Loucy (cell line): ENCODE measurements around the gene OR10H4.
"Not testable (repeated sequence)": the region's sequence is repeated elsewhere in the genome, so short reads cannot be mapped to it uniquely, and the experiment has no call there.

Experiments
- H2AFZ ChIP-seq: fragments of 200-600 bp; sonication (generic); 2 replicates; pipeline ENCODE4 v1.6.0; 2016; ENCODE audit warnings: antibody characterized with exemption, mild to moderate bottlenecking, low read length, moderate library complexity
- H3F3A ChIP-seq: fragments of 200-600 bp; 2 replicates; pipeline ENCODE4 v1.6.0; 2016; ENCODE audit warnings: antibody characterized with exemption, low read depth, mild to moderate bottlenecking
- H3K27me3 ChIP-seq: fragments of 200-600 bp; sonication (generic); 2 replicates; pipeline ENCODE4 v1.6.1; 2014; ENCODE audit warnings: low read length, mild to moderate bottlenecking; ENCODE audit not compliant: insufficient read depth, poor library complexity, severe bottlenecking
- H3K36me3 ChIP-seq: fragments of 200-600 bp; sonication (generic); 2 replicates; pipeline ENCODE4 v1.6.1; 2016; ENCODE audit warnings: low read length; ENCODE audit not compliant: insufficient read depth
- H3K4me1 ChIP-seq: fragments of 200-600 bp; sonication (generic); 2 replicates; pipeline ENCODE4 v1.5.1; 2014; ENCODE audit warnings: low read length, mild to moderate bottlenecking; ENCODE audit not compliant: insufficient read depth, poor library complexity, severe bottlenecking
- H3K4me2 ChIP-seq: fragments of 200-600 bp; sonication (generic); 2 replicates; pipeline ENCODE4 v1.6.0; 2014; ENCODE audit warnings: antibody characterized with exemption, low read length, low read depth, mild to moderate bottlenecking; ENCODE audit not compliant: poor library complexity, severe bottlenecking
- H3K4me3 ChIP-seq: fragments of 200-600 bp; sonication (generic); 2 replicates; pipeline ENCODE4 v1.5.1; 2014; ENCODE audit warnings: low read length, mild to moderate bottlenecking, mixed read lengths; ENCODE audit not compliant: poor library complexity, severe bottlenecking
- H3K79me2 ChIP-seq: fragments of 200-600 bp; sonication (generic); 2 replicates; pipeline ENCODE4 v1.6.1; 2014; ENCODE audit warnings: low read length; ENCODE audit not compliant: insufficient read depth
- H3K9ac ChIP-seq: fragments of 200-600 bp; sonication (generic); 2 replicates; pipeline ENCODE4 v1.6.0; 2014; ENCODE audit warnings: mild to moderate bottlenecking, low read depth, low read length, moderate library complexity; ENCODE audit not compliant: poor library complexity, severe bottlenecking
- H3K9me2 ChIP-seq: fragments of 200-600 bp; sonication (generic); replicated peaks from 2 replicates; pipeline ENCODE4 v1.6.1; 2016; ENCODE audit warnings: low read depth, low read length, mixed read lengths
- H3K9me3 ChIP-seq: fragments of 200-600 bp; sonication (generic); 2 replicates; pipeline ENCODE4 v1.6.1; 2014; ENCODE audit warnings: mild to moderate bottlenecking, antibody characterized with exemption, low read length, low read depth; ENCODE audit not compliant: insufficient read depth
- H4K20me1 ChIP-seq: fragments of 200-600 bp; sonication (generic); 2 replicates; pipeline ENCODE4 v1.6.0; 2014; ENCODE audit warnings: antibody characterized with exemption, low read length, mild to moderate bottlenecking; ENCODE audit not compliant: insufficient read depth, poor library complexity, severe bottlenecking
- EZH2phosphoT487 ChIP-seq: fragments of 200-600 bp; IDR thresholded peaks from 2 replicates; pipeline ENCODE4 v1.6.1; 2018; ENCODE audit warnings: antibody characterized with exemption, mild to moderate bottlenecking, moderate library complexity, borderline replicate concordance
- TF ChIP-seq, protein P1 (sequence below): fragments of 200-600 bp; sonication (generic); conservative IDR thresholded peaks from 2 replicates; pipeline ENCODE4 v1.5.1; 2014; ENCODE audit warnings: mild to moderate bottlenecking, antibody characterized with exemption, low read length

The OR10H4 gene

DNA sequence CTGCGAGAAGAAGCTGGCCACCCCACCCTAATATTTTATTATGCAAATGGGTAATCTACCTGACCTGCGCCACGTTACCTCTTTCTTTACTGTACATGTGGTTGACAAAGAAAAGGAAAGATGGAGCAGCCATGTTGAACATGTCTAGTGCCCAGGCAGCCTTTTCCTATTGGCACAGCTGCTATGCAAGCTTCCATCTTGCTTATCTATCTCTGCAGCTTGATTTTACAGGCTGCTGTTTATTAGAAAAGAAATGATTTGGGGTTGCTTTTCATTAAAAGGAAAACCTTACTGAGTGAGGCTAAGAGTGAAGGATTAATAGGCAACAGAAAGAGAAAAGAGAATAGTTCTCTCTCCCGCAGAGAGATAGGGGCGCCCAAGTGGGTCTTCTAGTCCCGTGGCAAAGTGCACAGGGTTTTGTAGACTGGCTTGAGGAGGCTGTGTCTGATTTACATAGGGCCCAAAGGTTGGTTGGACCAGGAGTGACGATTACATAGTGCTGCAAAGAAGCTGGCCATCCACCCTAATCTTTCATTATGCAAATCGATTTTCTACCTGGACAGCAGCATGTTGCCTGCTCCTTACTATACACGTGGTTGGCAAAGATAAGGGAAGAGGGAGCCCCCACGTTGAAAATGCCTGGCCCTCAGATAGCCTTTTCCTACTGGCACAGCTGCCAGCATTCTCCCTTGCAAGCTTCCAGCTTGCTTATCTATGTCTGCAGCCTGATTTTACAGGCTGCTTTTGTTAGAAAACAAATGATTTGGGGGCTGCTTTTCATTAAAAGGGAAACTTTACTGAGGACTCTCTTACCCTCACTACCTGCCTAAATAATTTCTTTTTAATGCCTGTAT lies 28.3 kb downstream of the OR10H4 start:
- Histone ChIP-seq H2AFZ (no peak overlapping the region), H3K36me3 (no peaks in the 10 kb centered on the region), H3K4me1 (no peaks in the 10 kb centered on the region), H3K4me2 (no peak overlapping the region), H3K9me3 (peaks cover 8% of the 10 kb centered on the region; the same call in 1 of the 2 replicates), H3K79me2 (no peaks in the 10 kb centered on the region), H3K9ac (no peak overlapping the region), H3K27me3 (no peaks in the 10 kb centered on the region), H3K4me3 (no peak overlapping the region), H4K20me1 (no peaks in the 10 kb centered on the region), H3K9me2 (no peaks in the 10 kb centered on the region), H3F3A (no peaks in the 10 kb centered on the region)
- TF ChIP-seq, protein P1, sequence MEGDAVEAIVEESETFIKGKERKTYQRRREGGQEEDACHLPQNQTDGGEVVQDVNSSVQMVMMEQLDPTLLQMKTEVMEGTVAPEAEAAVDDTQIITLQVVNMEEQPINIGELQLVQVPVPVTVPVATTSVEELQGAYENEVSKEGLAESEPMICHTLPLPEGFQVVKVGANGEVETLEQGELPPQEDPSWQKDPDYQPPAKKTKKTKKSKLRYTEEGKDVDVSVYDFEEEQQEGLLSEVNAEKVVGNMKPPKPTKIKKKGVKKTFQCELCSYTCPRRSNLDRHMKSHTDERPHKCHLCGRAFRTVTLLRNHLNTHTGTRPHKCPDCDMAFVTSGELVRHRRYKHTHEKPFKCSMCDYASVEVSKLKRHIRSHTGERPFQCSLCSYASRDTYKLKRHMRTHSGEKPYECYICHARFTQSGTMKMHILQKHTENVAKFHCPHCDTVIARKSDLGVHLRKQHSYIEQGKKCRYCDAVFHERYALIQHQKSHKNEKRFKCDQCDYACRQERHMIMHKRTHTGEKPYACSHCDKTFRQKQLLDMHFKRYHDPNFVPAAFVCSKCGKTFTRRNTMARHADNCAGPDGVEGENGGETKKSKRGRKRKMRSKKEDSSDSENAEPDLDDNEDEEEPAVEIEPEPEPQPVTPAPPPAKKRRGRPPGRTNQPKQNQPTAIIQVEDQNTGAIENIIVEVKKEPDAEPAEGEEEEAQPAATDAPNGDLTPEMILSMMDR, result no peak

DNA sequence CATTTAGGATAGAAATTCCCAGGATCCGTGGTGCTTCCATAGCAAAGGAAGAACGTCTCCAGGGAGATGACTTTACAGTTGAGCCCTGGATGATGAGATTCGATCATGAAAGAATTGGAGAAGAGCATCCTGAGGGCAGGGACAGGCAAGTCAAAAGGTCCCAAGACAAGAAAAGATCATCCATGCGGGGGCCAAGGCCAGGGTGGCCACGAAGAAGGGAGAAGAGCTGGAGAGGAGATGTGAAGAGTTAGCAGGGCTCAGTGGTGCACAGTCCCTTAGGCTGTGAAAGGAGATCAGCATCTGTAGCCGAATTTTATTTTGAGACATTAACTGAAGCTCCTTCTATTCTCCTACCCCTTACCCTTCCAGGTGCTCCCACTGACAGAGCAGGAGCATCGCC lies 28.9 kb downstream of the OR10H4 start:
- TF ChIP-seq, protein P1, result no peak
- TF ChIP-seq EZH2phosphoT487, result no peak
- no peaks in the 10 kb centered on the region for H3K9me2 ChIP-seq
- H3K9ac ChIP-seq, result no peak overlapping the region
- H3K79me2 ChIP-seq, result no peaks in the 10 kb centered on the region
- H4K20me1 ChIP-seq, result no peaks in the 10 kb centered on the region
- no peaks in the 10 kb centered on the region for H3K4me1 ChIP-seq
- H3K4me3 ChIP-seq, result no peak overlapping the region
- H3K27me3 ChIP-seq, result no peaks in the 10 kb centered on the region
- H3K9me3 ChIP-seq, result peaks cover 8% of the 10 kb centered on the region; the same call in 1 of the 2 replicates
- no peaks in the 10 kb centered on the region for H3F3A ChIP-seq
- H3K36me3 ChIP-seq, result no peaks in the 10 kb centered on the region
- no peak overlapping the region for H3K4me2 ChIP-seq
- no peak overlapping the region for H2AFZ ChIP-seq

DNA sequence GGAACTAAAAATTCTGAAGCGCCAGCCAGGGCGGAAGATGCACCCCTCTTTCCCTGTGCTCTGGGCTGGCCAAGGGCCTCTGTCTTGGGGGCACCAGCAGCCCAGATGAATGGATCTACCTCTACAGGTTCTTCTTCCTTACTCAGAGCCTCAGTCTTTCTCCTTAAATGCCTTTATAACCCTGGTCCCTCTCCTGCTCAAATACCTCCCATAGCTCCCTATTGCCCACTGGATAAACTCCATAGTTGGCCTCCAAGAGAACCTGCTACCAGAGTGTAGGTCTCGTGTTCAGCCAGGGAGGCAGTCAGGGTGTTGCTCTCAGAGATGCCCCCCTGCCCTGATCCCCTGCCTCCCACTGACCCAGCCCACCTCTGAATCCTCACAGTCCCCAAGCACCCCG lies 30.5 kb downstream of the OR10H4 start:
- no peaks in the 10 kb centered on the region for H3K36me3 ChIP-seq
- peaks cover 14% of the 10 kb centered on the region for H3K9me3 ChIP-seq
- H3F3A ChIP-seq, result no peaks in the 10 kb centered on the region
- H2AFZ ChIP-seq, result no peak overlapping the region
- no peaks in the 10 kb centered on the region for H3K4me1 ChIP-seq
- TF ChIP-seq EZH2phosphoT487, result no peak
- TF ChIP-seq, protein P1, result no peak
- H3K27me3 ChIP-seq, result no peaks in the 10 kb centered on the region
- no peaks in the 10 kb centered on the region for H3K79me2 ChIP-seq
- H3K4me3 ChIP-seq, result no peak overlapping the region
- no peak overlapping the region for H3K9ac ChIP-seq
- H3K9me2 ChIP-seq, result no peaks in the 10 kb centered on the region
- H3K4me2 ChIP-seq, result no peak overlapping the region
- H4K20me1 ChIP-seq, result no peaks in the 10 kb centered on the region

DNA sequence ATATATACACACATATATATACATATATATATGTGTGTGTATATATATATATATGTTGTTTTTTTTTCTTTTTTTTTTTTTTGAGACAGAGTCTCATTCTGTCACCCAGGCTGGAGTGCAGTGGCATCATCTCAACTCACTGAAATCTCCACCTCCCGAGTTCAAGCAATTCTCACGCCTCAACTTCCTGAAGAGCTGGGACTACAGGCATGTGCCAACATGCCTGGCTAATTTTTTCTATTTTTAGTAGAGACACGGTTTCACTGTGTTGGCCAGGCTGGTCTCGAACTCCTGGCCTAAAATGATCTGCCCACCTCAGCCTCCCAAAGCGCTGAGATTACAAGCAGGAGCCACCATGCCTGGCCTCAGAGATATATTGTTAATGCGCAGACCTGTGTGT lies 37.0 kb downstream of the OR10H4 start:
- not testable (repeated sequence) for H3F3A ChIP-seq, H3K9me2 ChIP-seq
- H3K9me3 ChIP-seq, result peaks cover 14% of the 10 kb centered on the region

More for the DNA sequence above, 37.0 kb downstream of the OR10H4 start:
- not testable (repeated sequence) for H3K79me2 ChIP-seq, H3K4me1 ChIP-seq, H3K4me3 ChIP-seq, H3K9ac ChIP-seq, H3K36me3 ChIP-seq, H4K20me1 ChIP-seq, H3K4me2 ChIP-seq, H3K27me3 ChIP-seq, H2AFZ ChIP-seq
